GM23338 (cell line): ENCODE results near the gene PHLDB1. TPM values are rescaled to one million over a fixed set of nuclear protein-coding genes. Genes with fewer than 3 reads are reported as not detected.

Experiments
- ATAC-seq: fragments of 200-7000 bp; cut with Tn5 transposase; 3 replicates; pipeline ENCODE4 v1.9.1; 2020
- DNase-seq: peaks from one replicate; pipeline ENCODE4 v3.0.0-alpha.2; 2015; ENCODE audit warnings: low spot score
- H2AFZ ChIP-seq: fragments of 200-600 bp; sonication (generic); 2 replicates; pipeline ENCODE4 v1.8.0; 2016; ENCODE audit warnings: antibody characterized with exemption, mild to moderate bottlenecking, moderate library complexity
- H3F3A ChIP-seq: fragments of 200-600 bp; sonication (generic); replicated peaks from 2 replicates; pipeline ENCODE4 v1.8.0; 2017; ENCODE audit warnings: antibody characterized with exemption, mixed run types, low read depth
- H3K27ac ChIP-seq: fragments of 200-600 bp; sonication (generic); 2 replicates; pipeline ENCODE4 v1.6.1; 2016; ENCODE audit warnings: low read depth
- H3K27me3 ChIP-seq: fragments of 200-600 bp; sonication (generic); 2 replicates; pipeline ENCODE4 v1.8.0; 2016; ENCODE audit warnings: mild to moderate bottlenecking, mixed run types, moderate library complexity; ENCODE audit not compliant: insufficient read depth
- H3K36me3 ChIP-seq: fragments of 200-600 bp; sonication (generic); 2 replicates; pipeline ENCODE4 v1.8.0; 2016; ENCODE audit warnings: mild to moderate bottlenecking; ENCODE audit not compliant: insufficient read depth
- H3K4me1 ChIP-seq: fragments of 200-600 bp; sonication (generic); 2 replicates; pipeline ENCODE4 v1.8.0; 2016; ENCODE audit warnings: mild to moderate bottlenecking, moderate library complexity; ENCODE audit not compliant: insufficient read depth
- H3K4me2 ChIP-seq: fragments of 200-600 bp; sonication (generic); 2 replicates; pipeline ENCODE4 v1.7.1; 2017; ENCODE audit warnings: mixed run types
- H3K4me3 ChIP-seq: fragments of 200-600 bp; sonication (generic); 2 replicates; pipeline ENCODE4 v1.6.1; 2016; ENCODE audit warnings: mixed run types
- H3K79me2 ChIP-seq: fragments of 200-600 bp; sonication (generic); replicated peaks from 2 replicates; pipeline ENCODE4 v1.8.0; 2017; ENCODE audit warnings: mild to moderate bottlenecking; ENCODE audit not compliant: insufficient read depth
- H3K9me2 ChIP-seq: fragments of 200-600 bp; sonication (generic); 2 replicates; pipeline ENCODE4 v1.8.0; 2017; ENCODE audit not compliant: insufficient read depth
- H4K20me1 ChIP-seq: fragments of 200-600 bp; sonication (generic); replicated peaks from 2 replicates; pipeline ENCODE4 v1.8.0; 2017; ENCODE audit warnings: mild to moderate bottlenecking; ENCODE audit not compliant: insufficient read depth
- H3K27ac Mint-ChIP-seq: 2 replicates; pipeline ENCODE4 v1.8.0; 2020; ENCODE audit warnings: inconsistent platforms, mild to moderate bottlenecking, moderate library complexity, mixed read lengths
- H3K27me3 Mint-ChIP-seq: 3 replicates; pipeline ENCODE4 v1.8.0; 2022; ENCODE audit warnings: low read depth, mild to moderate bottlenecking, moderate library complexity, mixed read lengths, inconsistent platforms; ENCODE audit not compliant: insufficient read depth, poor library complexity
- H3K36me3 Mint-ChIP-seq: 3 replicates; pipeline ENCODE4 v1.8.0; 2021; ENCODE audit warnings: low read depth, mild to moderate bottlenecking, inconsistent platforms, moderate library complexity, mixed read lengths
- H3K4me1 Mint-ChIP-seq: 3 replicates; pipeline ENCODE4 v1.8.0; 2020; ENCODE audit warnings: mild to moderate bottlenecking, inconsistent platforms, mixed read lengths
- H3K4me3 Mint-ChIP-seq: 3 replicates; pipeline ENCODE4 v1.8.0; 2021; ENCODE audit warnings: moderate library complexity, mild to moderate bottlenecking, inconsistent platforms, mixed read lengths
- H3K9me3 Mint-ChIP-seq: 3 replicates; pipeline ENCODE4 v1.8.0; 2020; ENCODE audit warnings: moderate library complexity, mild to moderate bottlenecking, inconsistent platforms, mixed read lengths
- CREB1 ChIP-seq: fragments of 250-450 bp; sonication (Bioruptor Pico); IDR thresholded peaks from 2 replicates; pipeline ENCODE4 v1.5.0; 2020; ENCODE audit warnings: low read depth, mild to moderate bottlenecking, moderate library complexity
- CTCF ChIP-seq, 2 experiments: fragments of 200-600 bp in 1 of 2; sonication (generic) in 1 of 2; conservative IDR thresholded peaks; 2 replicates each; pipeline versions ENCODE4 v1.5.1 to v1.6.1; 2016 to 2017; ENCODE audit warnings: antibody characterized with exemption in 2 of 2, low read depth in 2 of 2, mild to moderate bottlenecking in 2 of 2, moderate library complexity in 1 of 2
- ETS1 ChIP-seq: IDR thresholded peaks from 2 replicates; pipeline ENCODE4 v1.6.1; 2016; ENCODE audit warnings: antibody characterized with exemption
- EZH2 ChIP-seq: fragments of 200-600 bp; sonication (generic); IDR thresholded peaks from one replicate; pipeline ENCODE4 v1.8.0; 2017; ENCODE audit warnings: antibody characterized with exemption, mild to moderate bottlenecking, low read depth; ENCODE audit not compliant: unreplicated experiment
- EZH2phosphoT487 ChIP-seq: fragments of 200-600 bp; sonication (generic); IDR thresholded peaks from one replicate; pipeline ENCODE4 v1.8.1; 2018; ENCODE audit warnings: antibody characterized with exemption; ENCODE audit not compliant: unreplicated experiment
- JUNB ChIP-seq: IDR thresholded peaks from one replicate; pipeline ENCODE4 v1.6.1; 2016; ENCODE audit warnings: antibody characterized with exemption; ENCODE audit not compliant: unreplicated experiment
- NANOG ChIP-seq: IDR thresholded peaks from 2 replicates; pipeline ENCODE4 v1.6.1; 2016; ENCODE audit warnings: antibody characterized with exemption, borderline replicate concordance
- POLR2AphosphoS5 ChIP-seq: IDR thresholded peaks from 2 replicates; pipeline ENCODE4 v1.6.1; 2016; ENCODE audit warnings: antibody characterized with exemption, low read depth
- REST ChIP-seq: IDR thresholded peaks from one replicate; pipeline ENCODE4 v1.6.1; 2018; ENCODE audit warnings: antibody characterized with exemption; ENCODE audit not compliant: unreplicated experiment
- STAT1 ChIP-seq: IDR thresholded peaks from one replicate; pipeline ENCODE4 v1.6.1; 2016; ENCODE audit warnings: antibody characterized with exemption; ENCODE audit not compliant: unreplicated experiment
- ZNF331 ChIP-seq: fragments of 250-450 bp; sonication (Bioruptor Pico); IDR thresholded peaks from 2 replicates; pipeline ENCODE4 v1.5.0; 2020; ENCODE audit warnings: low read depth, mild to moderate bottlenecking, moderate library complexity
- ZNF462 ChIP-seq: fragments of 250-450 bp; sonication (Bioruptor Pico); IDR thresholded peaks from 2 replicates; pipeline ENCODE4 v1.5.0; 2020; ENCODE audit warnings: mild to moderate bottlenecking, moderate library complexity
- polyA plus RNA-seq: library from polyadenylated mRNA; unstranded; fragments of >200 nt; fragmentation: Nextera tagmentation; extraction: Ambion mirVana; gene quantifications from 2 replicates; pipeline ENCODE4 v1.2.1, GENCODE V29; 2016
- total RNA-seq: library from RNA; depleted of rRNA; stranded (reverse); fragments of >200 nt; shearing (Covaris generic); gene quantifications from 2 replicates; pipeline ENCODE4 v1.2.3, GENCODE V29; 2014

PHLDB1 gene
- total and polyA plus RNA-seq, 2 experiments from 2014 or later: 46.0 to 85.2 TPM

GRCh38 chr11:118653684-118654390 is 46.4 kb downstream of the PHLDB1 start:
- no peak overlapping the region for H3K4me2 ChIP-seq
- 0 out of 2 replicates have a peak, but pooled peaks cover 12% of the 10 kb centered on the region for H3K36me3 ChIP-seq
- peaks cover 3% of the 10 kb centered on the region; the same call in 1 of the 2 replicates for H3K4me1 ChIP-seq
- Mint-ChIP-seq H3K4me3 (no peak overlapping the region), H3K9me3 (no peaks in the 10 kb centered on the region), H3K27ac (no peak overlapping the region), H3K27me3 (peaks cover 13% of the 10 kb centered on the region), H3K36me3 (peaks cover 43% of the 10 kb centered on the region), H3K4me1 (peaks cover 15% of the 10 kb centered on the region)
- H3K27me3 ChIP-seq: no peaks in the 10 kb centered on the region
- H4K20me1 ChIP-seq: peaks cover 13% of the 10 kb centered on the region
- TF ChIP-seq NANOG: no peak
- TF ChIP-seq POLR2AphosphoS5: no peak
- no peak for TF ChIP-seq CREB1 (CRISPR knock-in tag)
- no peak for TF ChIP-seq EZH2
- TF ChIP-seq ZNF331 (CRISPR knock-in tag): no peak
- TF ChIP-seq CTCF (conservative IDR thresholded peaks at IDR 0.05; ENCODE audit: low read depth in 2 of 2): no peak
- TF ChIP-seq JUNB: no peak
- TF ChIP-seq EZH2phosphoT487: no peak
- no peak for TF ChIP-seq ZNF462 (CRISPR knock-in tag)
- TF ChIP-seq ETS1: no peak
- TF ChIP-seq REST: no peak
- no peak for TF ChIP-seq STAT1
- H2AFZ ChIP-seq: no peak overlapping the region
- DNase-seq (no peak), ATAC-seq (no peak)
- H3K9me2 ChIP-seq: no peaks in the 10 kb centered on the region
- no peak overlapping the region for H3K27ac ChIP-seq
- peaks cover 7% of the 10 kb centered on the region; the same call in 1 of the 2 replicates for H3F3A ChIP-seq
- H3K4me3 ChIP-seq: no peak overlapping the region
- H3K79me2 ChIP-seq: no peaks in the 10 kb centered on the region
